Measurements from ENCODE around the gene ZC3H6.

ZC3H6 gene

GRCh38 chr2:112244854-112245253, 30.5 kb upstream of the ZC3H6 start:
- TF ChIP-seq CTCF (conservative IDR thresholded peaks at IDR 0.05; ENCODE audit: low read depth, low read length), result no peak
- no peak overlapping the region for H3K4me3 ChIP-seq (ENCODE audit: low read length)
- DNase-seq (ENCODE audit: low read depth), result no peak

GRCh38 chr2:112251271-112251670, 24.1 kb upstream of the ZC3H6 start:
- H3K4me3 ChIP-seq (ENCODE audit: low read length), result no peak overlapping the region
- DNase-seq (ENCODE audit: low read depth), result no peak
- no peak for TF ChIP-seq CTCF (conservative IDR thresholded peaks at IDR 0.05; ENCODE audit: low read depth, low read length)

GRCh38 chr2:112253261-112253815, 22.1 kb upstream of the ZC3H6 start:
- no peak for DNase-seq (ENCODE audit: low read depth)
- H3K4me3 ChIP-seq (ENCODE audit: low read length), result no peak overlapping the region
- no peak for TF ChIP-seq CTCF (conservative IDR thresholded peaks at IDR 0.05; ENCODE audit: low read depth, low read length)

GRCh38 chr2:112254466-112255240, 20.7 kb upstream of the ZC3H6 start, which contains the start of gene ZC3H8:
ZC3H8 (minus strand) TSS chr2:112255042; CDS start chr2:112254981, 61 bp downstream.
- H3K4me3 ChIP-seq (ENCODE audit: low read length), result peak within 1 kb of the TSS; percentile 84
- DNase-seq (ENCODE audit: low read depth), result peak; percentile 38
- TF ChIP-seq CTCF (conservative IDR thresholded peaks at IDR 0.05; ENCODE audit: low read depth, low read length), result no peak

GRCh38 chr2:112255875-112256274, 19.5 kb upstream of the ZC3H6 start:
- H3K4me3 ChIP-seq (ENCODE audit: low read length), result no peak overlapping the region
- TF ChIP-seq CTCF (conservative IDR thresholded peaks at IDR 0.05; ENCODE audit: low read depth, low read length), result no peak
- DNase-seq (ENCODE audit: low read depth), result no peak

GRCh38 chr2:112256654-112257053, 18.7 kb upstream of the ZC3H6 start:
- TF ChIP-seq CTCF (conservative IDR thresholded peaks at IDR 0.05; ENCODE audit: low read depth, low read length), result no peak
- no peak for DNase-seq (ENCODE audit: low read depth)

GRCh38 chr2:112257575-112257974, 17.8 kb upstream of the ZC3H6 start:
- H3K4me3 ChIP-seq (ENCODE audit: low read length), result no peak overlapping the region
- no peak for TF ChIP-seq CTCF (conservative IDR thresholded peaks at IDR 0.05; ENCODE audit: low read depth, low read length)
- DNase-seq (ENCODE audit: low read depth), result no peak

More at GRCh38 chr2:112256654-112257053, 18.7 kb upstream of the ZC3H6 start:
- H3K4me3 ChIP-seq (ENCODE audit: low read length), result no peak overlapping the region
